ENCODE data around the gene LILRA6.
"Not testable (repeated sequence)": the region's sequence is repeated elsewhere in the genome, so short reads cannot be mapped to it uniquely, and the experiment has no call there.

The LILRA6 gene

DNA sequence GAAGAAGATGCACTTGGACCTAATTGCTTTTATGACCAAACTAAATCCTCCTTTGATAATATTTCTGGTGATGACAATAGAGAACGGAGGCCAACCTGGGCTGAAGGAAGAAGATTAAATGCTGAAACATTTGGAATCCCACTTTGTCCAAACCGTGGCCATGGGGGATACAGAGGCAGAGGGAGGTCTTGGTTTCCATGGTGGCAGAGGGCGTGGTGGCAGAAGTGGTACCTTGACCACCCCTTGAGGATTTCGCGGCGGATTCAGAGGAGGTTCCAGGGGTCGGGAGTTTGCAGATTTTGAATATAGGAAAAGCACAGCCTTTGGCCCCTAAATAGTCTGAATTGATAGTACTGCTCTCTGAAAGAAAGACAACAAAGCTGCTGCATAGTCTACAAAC, 12.6 kb downstream of the LILRA6 start:
- no peak for DNase-seq

DNA sequence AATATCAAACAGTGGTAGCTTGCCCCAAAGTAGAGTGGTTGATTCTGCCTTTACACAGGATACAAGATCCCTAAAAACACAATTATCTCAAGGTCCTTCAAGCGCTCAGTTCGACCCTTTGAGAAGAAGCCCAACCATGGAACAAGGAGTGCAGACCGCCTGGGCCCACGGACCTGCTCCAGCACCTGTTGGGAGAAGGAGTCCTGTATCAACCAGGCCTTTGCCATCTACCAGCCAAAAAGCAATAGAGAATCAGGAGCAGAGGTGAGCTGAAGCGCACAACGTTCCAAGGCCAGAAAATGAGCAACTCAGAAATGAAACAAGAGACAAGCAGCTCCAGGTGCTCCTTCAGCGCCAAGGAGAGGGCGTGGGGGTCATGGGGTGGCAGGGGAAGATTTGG, 13.4 kb downstream of the LILRA6 start:
- DNase-seq: no peak

DNA sequence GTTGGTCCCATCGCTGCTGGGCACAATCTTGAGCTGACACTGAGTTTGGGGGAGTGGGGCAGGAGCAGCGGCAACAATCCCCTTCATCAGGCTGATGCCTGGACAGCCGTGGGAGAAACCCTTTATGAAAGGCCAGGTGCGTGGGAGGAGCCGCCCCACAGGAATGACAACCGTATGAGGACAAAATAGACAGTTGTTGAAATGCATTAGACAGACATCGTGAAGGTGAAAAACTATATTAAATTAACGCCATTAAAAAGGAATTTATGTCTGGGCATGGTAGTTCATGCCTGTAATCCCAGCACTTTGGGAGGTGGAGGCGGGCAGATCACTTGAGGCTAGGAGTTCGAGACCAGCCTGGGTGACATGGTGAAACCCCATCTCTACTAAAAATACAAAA, 18.0 kb downstream of the LILRA6 start:
- DNase-seq: not testable (repeated sequence)

- not testable (repeated sequence) for DNase-seq
Measured at GRCh38 chr19:54223937-54224281, 18.7 kb downstream of the LILRA6 start.

GRCh38 chr19:54223277-54223936, 19.2 kb downstream of the LILRA6 start:
- not testable (repeated sequence) for DNase-seq

DNA sequence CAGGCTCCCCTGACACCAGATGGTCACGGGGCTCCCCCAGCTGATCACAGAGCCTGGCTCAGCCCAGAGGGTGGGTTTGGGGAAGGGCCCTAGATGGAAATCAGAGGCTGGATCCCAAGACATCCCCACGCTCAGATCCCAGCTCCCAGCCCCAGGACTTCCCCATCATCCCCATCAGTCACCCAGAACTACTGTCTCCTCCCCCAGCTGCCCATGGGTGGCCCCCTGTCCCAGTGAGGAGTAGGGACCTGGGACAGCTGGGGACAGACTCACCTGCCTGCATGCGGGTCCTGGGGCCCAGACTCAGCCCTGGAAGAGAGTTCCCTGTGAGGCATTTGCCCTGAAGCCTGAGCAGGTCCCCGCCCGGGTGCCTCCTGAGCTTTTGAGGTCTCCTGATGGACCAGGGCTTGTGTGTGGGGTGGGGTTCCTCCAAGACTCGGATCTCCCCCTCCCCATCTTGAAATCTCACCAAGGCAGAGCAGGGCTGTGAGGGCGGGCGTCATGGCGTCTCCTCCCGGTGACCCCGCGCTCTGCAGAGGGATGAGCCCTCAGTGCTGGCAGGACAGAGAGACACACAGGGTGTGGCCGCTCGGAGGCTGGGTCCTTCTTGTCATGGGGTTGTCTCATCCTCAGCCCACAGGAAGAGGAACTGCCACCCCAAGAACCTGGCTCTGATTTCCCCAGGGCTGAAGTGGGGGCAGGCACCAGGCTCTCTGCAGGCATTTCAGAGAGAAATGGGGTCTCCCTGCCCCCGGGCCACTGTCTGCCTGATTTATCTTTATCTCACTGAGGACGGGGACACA, 19.9 kb downstream of the LILRA6 start, which contains the start of gene LILRB3:
TSS of gene LILRB3 (minus strand) at position 534 of the 803 bp plus-strand sequence. CDS start at position 503, 31 bp downstream.
- not testable (repeated sequence) for DNase-seq

DNA sequence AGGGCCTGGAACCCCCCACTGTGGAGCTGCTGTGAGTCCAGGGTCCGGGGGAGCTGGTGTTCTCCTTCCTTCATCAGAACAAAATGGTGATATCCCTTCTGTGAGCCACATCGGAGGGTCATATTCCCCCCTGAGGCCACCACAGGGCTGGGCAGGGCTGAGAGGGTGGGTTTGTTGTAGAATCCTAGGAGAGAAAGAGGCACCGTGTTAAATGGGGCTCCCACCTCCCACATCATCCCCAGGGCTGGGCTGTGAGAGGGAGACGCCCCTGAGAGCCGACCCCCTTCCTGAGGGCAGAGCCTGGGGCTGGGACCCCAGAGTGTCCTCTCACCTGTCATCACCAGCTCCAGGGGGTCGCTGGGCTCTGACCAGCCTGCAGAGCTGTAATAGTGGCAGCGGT, 20.6 kb downstream of the LILRA6 start:
- not testable (repeated sequence) for DNase-seq

GRCh38 chr19:54219702-54220101, 22.9 kb downstream of the LILRA6 start:
- not testable (repeated sequence) for DNase-seq

GRCh38 chr19:54218960-54219661, 23.5 kb downstream of the LILRA6 start:
- no peak for DNase-seq

DNA sequence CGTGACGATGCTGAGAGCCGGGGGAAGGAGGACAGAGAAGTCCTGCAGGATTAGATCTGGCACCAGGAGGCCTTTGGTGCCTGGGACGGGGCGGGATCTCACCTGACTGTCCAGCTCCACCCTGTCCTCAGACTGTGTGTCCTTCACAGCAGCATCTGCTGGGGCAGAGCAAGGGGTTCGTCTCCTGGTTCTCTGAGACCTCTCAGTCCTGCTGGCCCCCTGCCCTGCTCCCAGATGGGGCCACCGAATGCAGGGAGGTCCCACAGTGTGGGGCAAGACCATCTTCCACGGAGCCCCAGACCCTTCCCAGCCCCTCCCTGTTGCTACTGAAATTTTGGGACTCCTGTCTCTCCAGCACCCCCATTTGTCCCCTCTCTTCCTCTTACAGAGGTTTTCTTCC, 24.3 kb downstream of the LILRA6 start:
- no peak for DNase-seq

DNA sequence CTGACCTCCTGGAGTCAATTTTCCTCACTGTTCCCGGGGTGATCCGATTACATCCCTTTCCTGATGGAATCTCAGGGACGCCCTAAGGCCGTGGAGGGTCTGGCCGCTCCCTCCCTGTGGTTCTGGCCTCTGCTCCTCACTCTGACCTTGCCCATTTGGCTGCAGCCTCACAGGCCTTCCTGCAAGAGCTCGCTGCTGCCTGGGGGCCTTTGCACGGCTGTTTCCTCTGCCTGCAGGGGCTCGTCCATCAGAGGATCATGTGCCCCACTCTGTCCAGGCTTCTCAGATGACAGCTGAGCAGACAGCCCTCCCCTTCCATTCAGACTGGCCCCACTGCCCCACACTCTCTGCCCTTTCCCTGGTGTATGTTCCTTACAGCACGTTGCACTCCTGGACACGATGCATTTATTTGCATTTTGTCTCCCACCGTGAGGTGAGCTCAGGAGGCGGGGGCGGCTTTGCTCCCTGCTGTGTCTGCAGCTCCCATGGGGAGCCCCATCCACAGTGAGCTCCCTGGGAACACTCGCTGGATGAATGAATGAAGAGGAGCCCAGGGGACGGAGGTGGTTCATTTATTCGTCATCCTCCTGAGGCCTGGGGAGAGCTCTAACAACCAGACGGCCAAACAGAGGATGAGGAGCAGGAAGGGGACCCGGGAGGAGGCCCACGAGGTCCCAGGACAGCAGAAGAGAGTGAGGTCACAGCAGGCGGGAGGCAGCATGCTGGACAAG, 24.9 kb downstream of the LILRA6 start:
- DNase-seq: not testable (repeated sequence)

- no peak for DNase-seq
Measured at GRCh38 chr19:54216869-54217268, 25.7 kb downstream of the LILRA6 start.

DNA sequence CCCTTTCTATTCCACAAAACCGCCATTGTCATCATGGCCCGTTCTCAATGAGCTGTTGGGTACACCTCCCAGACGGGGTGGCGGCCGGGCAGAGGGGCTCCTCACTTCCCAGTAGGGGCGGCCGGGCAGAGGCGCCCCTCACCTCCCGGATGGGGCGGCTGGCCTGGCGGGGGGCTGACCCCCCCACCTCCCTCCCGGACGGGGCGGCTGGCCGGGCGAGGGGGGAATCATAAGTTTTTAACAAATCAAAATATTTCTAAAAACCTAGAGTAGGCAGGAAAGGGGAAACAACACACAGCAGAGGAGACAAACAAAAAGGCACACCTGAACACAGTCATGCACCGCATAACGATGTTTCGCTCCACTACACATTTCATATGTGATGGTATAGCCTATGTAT, 27.9 kb downstream of the LILRA6 start:
- DNase-seq: not testable (repeated sequence)

DNA sequence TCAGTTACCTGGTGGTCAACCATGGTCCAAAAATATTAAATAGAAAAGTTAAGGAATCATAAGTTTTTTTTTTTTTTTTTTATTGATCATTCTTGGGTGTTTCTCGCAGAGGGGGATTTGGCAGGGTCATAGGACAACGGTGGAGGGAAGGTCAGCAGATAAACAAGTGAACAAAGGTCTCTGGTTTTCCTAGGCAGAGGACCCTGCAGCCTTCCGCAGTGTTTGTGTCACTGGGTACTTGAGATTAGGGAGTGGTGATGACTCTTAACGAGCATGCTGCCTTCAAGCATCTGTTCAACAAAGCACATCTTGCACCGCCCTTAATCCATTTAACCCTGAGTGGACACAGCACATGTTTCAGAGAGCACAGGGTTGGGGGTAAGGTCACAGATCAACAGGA, 28.4 kb downstream of the LILRA6 start:
- DNase-seq: not testable (repeated sequence)

GRCh38 chr19:54211235-54211634, 31.4 kb downstream of the LILRA6 start:
- no peak for DNase-seq

- DNase-seq: peak; percentile 97
Measured at GRCh38 chr19:54209811-54210494, 32.6 kb downstream of the LILRA6 start.

DNA sequence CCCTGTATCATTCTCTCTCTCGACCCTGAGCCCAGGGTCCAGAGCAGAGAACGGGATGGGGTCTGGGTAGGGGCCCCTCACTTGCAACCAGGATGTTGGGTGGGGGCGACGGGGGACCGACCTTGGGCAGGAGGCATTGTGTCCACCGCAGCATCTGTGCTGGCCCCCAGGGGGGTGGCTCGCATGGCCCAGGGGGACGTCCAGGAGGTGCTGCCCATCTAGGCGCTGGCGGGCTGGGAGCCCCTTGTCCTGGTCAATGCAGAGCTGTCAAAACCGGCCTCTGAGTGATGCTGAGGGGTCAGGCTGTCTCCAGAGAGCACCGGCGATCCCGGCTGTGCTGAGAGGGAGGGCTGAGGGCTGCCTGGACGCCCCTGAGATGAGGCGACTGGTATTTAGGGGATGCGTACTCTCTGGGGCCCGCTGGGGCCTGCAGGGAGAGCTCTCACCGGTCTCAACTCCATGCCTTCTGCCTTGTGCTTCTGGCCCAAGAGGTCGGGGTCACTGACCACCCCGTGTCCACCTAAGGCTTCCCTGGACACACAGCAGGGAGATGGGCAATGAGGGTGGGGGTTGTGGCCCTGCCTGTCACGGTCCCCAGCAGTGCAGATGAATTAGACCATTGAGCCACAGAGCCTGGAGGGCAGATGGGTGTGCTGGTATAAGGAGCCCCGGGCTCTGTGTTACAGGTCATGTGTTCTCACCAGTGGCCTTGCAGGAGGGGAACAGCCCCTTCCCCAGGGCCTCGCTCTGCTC, 33.4 kb downstream of the LILRA6 start:
- DNase-seq: no peak

- no peak for DNase-seq
Measured at GRCh38 chr19:54208784-54209057, 33.9 kb downstream of the LILRA6 start.

DNA sequence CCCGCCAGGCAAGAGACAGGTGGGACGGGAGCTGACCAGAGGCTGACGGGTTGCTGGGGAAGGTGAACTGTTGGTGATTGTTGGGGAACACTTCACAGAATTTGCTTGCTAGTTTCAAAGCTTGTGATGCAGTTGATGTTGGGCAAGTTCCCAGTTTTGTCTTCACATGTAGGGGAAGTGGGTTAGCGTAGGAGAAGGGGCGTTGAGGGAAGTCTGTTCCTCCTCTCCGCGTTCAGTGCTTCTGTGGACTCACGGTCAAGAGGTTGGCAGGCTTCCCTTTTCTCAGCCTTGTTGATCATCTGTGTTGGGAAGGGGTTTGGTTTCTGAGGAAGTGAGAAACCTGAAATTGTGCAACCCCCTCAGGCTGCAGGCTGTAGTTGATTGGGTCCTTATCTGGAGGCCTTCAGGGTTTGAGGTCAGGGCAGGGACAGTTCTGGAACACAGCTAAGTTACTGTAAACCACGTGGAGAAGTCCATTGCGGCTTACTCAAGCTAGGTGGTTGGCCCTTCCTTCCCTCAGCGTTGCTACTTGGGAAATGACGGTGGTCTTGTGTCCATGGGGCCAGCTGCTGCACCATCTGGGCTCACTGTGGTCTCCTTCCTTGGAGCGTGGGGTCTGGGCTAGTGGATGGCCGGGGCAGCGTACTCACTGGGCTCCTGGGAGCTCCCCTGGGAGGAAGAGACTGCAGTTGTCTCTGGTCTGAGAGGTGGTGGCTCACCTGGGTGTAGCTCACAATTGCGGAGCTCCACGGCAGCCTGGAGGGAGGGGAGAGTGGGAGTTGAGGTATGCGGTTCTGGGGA, 34.4 kb downstream of the LILRA6 start:
- DNase-seq: no peak

GRCh38 chr19:54207676-54207982, 35.0 kb downstream of the LILRA6 start:
- DNase-seq: no peak

DNA sequence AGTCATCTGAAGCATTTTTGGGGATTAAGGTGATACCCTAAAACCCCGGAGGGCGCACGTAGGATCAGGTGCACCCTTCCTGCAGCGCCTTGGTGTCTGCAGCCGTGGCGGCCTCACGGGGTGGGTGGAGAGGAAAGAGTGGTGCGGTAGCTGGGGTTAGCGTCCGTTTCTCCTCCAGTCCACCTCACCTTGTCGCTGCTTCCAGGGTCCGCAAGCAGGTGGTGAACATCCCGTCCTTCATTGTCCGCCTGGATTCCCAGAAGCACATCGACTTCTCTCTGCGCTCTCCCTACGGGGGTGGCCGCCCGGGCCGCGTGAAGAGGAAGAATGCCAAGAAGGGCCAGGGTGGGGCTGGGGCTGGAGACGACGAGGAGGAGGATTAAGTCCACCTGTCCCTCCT, 35.4 kb downstream of the LILRA6 start:
- DNase-seq: not testable (repeated sequence)
